GM19467 (cell line): ENCODE results near the gene PXMP4.
"Not testable (repeated sequence)": the region's sequence is repeated elsewhere in the genome, so short reads cannot be mapped to it uniquely, and the experiment has no call there.

Experiments
- ATAC-seq: cut with Tn5 transposase; IDR thresholded peaks from one replicate; pipeline ENCODE4 v1.9.1; 2021; ENCODE audit warnings: mild to moderate bottlenecking, moderate library complexity; ENCODE audit not compliant: unreplicated experiment

The PXMP4 gene

DNA sequence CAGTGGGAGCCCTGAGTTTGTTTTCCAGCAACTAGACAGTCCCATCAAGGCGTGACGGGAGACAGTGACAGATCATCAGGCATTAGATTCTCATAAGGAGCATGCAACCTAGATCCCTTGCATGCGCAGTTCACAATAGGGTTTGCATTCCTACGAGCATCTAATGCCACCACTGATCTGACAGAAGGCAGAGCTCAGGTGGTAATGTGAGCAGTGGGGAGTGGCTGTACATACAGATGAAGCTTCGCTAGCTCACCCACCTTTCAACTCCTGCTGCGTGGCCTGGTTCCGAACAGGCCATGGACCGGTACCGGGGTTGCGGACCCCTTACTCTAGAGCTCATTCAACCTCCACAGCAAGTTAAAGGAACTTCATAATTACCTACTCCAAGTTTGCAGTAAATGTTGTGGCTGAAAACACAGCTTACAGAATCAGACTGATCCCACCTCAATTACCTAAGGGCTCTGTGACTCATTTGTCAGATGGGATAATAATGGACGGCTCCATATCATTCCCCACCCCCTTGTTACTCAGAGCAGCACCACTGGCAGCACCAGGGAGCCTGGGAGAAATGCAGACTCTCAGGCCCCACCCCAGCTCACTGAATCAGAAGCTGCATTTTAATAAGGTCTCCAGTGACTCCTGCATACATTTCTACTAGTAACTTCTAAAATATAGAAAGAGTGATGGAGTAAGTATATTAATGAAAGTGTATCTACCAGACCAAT is 15.7 kb downstream of the PXMP4 start:
- ATAC-seq: no peak

DNA sequence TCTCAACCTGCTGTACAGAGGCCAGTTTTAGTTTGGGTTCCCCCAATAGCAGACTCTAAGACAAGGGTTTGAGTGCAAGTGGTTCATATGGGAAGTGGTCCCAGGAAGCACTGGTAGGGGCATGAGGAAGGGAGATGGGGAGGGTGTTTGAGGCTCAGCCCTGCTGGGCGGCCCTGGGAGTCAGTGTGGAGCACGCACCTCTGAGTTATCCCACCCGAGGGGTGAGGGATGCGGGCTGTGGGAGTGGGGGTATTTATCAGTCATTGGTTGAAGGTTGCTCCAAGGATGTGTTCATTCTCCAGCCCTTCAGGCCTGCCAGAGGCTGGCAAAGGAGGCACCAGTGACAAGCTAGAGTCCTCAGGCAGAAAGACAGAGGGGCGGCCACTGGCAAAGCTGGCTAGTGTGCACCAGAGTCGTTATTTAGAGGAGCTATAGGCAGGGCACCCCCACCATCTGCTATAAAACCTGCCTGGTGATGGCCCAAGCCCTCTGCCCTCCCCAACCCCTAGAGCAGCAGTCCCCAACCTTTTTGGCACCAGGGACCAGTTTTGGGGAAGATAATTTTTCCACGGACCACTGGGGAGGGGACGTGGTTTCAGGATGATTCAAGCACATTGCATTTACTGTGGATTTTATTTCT is 16.5 kb downstream of the PXMP4 start:
- ATAC-seq: no peak

DNA sequence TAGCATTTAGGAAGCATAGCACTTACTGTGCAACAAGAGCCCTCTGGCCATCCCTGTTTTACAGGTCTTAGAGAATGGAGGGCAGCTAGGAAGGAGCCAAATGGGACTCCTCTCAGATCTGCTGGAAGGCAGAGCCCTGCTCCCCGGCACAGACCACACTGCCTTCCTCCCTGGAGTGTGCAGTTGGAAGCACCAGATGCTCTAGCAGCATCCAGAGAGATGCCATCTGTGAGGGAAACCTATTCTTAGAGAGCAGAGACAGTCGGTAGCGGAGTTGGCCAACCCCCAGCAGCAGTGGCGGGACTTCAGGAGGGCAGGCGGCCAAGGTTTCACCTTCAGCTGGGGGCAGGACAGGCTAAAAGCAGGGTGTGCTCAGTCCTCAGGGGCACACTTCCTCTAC is 17.2 kb downstream of the PXMP4 start:
- no peak for ATAC-seq

DNA sequence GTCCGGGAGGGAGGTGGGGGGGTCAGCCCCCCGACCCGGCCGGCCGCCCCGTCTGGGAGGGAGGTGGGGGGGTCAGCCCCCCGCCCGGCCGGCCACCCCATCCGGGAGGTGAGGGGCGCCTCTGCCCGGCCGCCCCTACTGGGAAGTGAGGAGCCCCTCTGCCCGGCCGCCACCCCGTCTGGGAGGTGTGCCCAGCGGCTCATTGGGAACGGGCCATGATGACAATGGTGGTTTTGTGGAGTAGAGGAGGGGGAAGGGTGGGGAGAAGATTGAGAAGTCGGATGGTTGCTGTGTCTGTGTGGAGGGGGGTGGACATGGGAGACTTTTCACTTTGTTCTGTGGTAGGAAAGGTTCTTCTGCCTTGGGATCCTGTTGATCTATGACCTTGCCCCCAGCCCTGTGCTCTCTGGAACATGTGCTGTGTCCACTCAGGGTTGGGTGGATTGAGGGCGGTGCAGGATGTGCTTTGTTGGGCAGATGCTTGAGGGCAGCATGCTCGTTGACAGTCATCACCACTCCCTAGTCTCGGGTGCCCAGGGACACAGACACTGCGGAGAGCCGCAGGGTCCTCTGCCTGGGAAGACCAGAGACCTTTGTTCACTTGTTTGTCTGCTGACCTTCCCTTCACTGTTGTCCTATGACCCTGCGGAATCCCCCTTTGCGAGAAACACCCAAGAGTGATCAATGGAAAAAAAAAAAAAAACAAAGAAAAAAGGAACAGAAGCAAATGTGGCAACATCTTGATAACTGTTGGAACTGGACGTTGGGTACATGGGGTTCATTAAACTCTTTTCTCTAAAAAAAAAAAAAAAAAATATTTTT is 18.3 kb downstream of the PXMP4 start:
- no peak for ATAC-seq

DNA sequence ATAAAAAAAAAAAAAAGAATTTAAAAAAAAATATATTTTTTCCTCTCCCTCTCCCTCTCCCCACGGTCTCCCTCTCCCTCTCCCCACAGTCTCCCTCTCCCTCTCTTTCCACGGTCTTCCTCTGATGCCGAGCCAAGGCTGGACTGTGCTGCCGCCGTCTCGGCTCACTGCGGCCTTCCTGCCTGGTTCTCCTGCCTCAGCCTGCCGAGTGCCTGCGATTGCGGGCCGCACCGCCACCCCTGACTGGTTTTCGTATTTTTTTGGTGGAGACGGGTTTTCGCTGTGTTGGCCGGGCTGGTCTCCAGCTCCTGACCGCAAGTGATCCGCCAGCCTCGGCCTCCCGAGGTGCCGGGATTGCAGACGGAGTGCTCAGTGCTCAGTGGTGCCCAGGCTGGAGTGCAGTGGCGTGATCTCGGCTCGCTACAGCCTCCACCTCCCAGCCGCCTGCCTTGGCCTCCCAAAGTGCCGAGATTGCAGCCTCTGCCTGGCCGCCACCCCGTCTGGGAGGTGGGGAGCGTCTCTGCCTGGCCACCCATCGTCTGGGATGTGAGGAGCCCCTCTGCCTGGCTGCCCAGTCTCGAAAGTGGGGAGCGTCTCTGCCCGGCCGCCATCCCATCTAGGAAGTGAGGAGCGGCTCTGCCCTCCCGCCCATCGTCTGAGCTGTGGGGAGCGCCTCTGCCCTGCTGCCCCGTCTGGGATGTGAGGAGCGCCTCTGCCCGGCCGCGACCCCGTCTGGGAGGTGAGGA is 19.2 kb downstream of the PXMP4 start:
- ATAC-seq: not testable (repeated sequence)

DNA sequence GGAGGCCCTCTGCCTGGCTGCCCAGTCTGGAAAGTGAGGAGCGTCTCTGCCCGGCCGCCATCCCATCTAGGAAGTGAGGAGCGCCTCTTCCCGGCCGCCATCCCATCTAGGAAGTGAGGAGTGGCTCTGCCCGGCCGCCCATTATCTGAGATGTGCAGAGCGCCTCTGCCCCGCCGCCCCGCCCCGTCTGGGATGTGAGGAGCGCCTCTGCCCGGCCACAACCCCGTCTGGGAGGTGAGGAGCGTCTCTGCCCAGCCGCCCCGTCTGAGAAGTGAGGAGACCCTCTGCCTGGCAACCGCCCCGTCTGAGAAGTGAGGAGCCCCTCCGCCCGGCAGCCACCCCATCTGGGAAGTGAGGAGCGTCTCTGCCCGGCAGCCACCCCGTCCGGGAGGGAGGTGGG is 21.1 kb downstream of the PXMP4 start:
- ATAC-seq: not testable (repeated sequence)

DNA sequence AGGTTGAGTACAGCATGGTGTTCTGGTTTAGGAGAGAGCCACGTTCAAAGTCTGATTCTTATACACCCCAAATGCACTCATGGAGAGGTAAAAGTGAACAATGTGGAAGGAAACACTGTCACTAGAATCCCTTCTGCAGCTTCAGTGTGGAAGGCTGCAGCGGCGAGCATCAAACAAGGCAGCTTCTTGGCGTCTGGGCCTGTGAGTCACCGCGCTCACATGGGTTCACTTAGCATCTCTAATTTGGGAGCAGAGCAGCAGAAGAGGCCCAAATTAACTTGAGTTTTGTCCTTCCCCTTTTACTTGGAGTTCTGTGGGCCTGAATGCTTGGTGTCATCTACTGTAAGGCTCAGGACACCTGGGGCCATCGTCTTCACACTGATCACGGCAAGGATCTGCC is 23.0 kb downstream of the PXMP4 start:
- ATAC-seq: no peak

DNA sequence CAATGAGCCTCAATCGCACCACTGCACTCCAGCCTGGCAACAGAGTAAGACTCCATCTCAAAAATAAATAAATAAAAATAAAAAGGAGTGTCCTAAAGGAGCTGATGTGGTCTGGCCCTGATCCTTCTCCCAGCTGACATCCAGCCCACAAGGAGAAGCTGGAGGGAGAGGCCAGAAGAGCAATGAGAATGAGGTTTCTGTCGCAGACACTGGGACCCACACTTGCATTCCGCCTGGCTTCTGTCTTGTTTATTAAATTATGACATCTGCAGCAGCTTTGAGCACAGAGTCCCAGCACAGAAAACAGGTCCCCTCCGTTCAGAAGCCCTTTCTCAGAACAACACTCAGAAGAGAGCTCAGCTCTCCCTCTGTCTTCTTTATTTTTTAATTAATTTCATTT is 23.7 kb downstream of the PXMP4 start:
- no peak for ATAC-seq

DNA sequence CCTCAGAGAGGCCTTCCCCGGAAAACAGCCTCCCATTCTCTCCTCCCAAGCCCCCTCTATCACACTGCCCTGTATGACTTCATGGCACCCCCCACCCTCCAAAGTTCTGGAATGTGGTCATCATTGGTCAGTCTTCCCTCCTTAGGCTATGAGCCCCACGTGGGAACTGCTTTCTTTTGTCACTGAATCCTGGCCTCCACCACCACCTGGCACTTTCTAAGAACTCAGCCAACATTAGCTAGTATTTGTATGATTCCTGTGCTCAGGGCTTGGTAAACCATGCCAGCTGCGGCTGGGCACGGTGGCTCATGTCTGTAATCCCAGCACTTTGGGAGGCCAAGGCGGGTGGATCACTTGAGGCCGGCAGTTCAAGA is 25.5 kb downstream of the PXMP4 start:
- no peak for ATAC-seq

DNA sequence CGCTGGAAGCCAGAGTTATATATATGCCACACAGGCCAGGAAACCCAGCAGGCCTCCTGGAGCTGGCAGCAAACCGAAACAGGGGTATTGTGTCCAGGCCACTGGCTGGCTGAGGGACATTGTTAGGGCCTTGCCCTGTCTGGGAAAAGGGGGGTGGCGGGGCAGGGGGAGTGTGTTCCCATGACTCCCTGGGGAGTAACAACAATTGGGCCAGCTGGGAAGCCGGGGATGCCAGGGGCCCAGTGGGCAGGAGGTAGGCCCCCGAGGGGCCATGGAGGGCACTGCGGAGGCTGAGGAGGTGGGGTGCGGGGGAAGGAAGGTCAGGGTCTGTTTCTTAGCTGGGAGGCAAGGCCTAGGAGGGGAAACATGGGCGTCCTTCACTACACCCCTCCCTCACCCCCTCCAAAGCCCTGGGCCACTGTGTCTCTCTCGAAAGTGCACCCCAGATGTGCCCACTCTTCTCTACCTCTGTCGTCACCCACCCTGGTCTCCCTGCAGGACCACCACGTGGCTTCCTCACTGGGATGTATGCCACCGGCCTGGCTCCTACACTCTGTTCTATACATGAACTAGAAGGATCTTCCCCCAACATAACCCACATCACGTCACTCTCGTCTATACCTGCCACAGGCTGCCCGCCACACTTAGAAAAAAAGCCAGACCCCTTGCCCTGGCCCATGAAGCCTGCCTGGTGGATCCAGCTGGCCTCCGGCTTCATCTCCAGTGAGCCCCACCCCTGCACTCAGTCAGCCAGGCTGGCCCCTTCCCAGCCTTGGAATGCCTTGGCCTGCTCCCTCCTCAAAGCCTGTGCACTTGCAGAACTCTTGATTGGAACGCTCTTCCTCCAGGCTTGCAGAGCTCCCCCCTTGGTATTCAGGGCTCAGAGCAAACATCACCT is 26.1 kb downstream of the PXMP4 start:
- ATAC-seq: no peak

DNA sequence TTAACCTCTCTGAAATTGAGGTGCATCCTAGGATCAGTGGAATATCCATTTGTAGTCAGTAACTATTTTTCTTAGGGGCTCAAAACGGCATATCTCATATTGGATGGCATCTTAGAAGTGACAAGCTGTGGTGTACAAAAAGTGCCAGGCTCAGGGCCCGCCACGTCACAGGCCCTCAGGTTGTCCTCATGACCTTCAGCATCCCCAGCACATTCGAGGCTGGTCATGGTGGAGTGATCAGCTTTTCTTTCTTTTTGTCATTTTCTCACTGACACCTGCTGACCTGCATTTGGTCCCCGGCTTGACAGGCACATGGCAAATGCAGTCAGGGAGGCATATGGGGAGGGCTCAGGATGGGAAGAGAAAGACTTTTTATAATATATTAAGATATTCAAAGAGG is 26.8 kb downstream of the PXMP4 start:
- no peak for ATAC-seq

DNA sequence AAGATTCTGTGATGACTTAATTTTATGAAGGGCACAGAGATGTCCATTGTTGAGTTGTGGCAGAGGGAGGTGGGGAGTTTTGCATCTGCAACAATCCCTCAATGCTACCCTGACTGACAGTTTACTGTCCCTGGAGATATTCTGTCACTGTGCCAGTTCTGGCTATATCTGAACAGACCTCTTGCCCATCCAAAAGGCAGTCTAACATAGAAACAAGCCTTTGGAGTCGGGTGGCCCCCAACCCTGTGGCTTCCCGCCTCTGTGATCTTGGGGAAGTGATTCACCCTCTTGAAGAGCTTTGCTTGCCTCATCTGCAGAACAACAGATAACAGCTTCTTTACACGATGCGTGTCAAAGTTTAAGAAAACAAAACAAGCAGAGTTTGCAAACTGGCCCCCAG is 30.1 kb downstream of the PXMP4 start:
- ATAC-seq: no peak

DNA sequence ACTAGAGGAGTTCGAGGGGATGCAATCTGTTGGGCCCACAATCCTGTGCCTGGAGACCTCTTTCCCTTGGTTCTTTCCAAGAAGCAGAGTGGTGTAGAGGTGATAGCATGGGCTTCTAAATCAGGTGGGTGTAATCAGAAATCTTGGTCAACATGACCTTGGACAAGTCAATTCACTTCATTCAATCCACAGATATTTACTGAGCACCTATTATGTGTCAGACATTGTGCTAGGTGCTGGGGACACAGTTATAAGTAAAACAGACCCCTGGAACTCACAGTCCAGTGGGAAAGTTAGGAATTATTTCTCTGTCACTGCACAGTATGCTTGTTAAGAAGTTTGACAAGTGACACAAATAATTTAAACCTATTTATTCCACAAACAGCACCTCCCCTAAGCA is 30.6 kb downstream of the PXMP4 start:
- ATAC-seq: no peak

DNA sequence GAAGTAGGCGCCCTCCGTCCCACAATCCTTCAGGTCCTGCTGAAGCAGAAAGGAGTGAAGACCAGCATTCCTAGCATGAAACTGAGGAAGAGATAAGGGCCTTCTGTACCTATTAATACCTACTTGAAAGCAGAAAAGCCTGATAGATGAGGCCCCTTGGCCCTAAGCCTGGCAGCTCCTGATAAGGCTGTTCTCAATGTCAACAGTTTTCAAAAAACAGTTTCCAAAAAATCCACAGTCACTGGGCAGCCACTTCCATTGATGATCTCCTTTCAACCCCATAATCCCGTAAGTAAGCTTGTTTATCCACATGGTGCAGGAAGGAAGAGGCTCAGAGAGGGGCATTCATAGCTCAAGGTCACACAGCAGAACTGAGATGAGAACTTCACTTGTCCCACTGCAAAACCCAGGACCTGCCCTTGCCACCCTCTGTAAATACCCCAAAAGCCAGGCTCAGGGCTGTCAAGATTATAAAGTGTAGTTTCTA is 31.1 kb downstream of the PXMP4 start:
- ATAC-seq: no peak

DNA sequence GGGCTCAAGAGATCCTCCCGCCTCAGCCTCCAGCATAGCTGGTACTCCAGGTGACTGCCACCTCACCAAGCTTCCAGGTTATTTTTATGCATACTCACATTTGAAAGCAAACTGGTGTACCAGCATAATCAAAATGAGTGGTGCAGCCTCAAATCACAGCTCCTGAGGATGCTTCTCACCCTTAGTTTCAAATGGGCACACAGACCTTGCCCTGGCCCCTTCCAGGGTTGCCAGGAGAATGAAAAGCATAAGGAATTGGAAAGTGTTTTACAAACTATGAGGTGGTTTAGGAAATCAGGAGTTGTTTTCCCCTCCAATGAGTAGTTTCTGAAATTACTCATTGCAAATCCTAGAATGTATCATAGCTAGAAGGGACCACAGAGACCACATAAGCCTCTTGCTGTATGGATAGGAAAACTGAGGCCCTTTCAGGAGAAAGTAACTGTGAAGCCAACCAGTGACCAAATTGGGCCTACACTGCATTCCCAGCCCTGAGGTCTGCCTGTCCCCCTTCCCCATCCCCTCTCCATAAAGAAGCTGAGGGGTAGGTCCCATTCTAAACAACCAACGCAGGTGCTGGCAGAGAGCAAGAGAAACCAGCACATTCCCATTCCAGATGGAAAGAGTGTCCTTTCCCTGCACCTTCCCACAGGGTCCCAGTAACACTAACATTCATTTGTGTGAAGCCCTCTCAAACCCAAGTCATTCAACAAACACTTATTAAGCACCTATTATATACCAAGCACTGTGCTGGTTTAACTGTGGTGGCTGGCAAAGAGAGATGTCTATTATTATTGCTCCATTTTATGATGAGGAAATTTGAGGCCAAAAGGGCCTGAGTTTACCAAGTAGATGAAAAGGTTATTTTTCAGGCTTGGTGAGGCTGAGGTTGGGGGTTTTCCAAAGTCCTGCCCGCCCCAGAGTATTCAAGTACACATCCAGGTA is 31.8 kb downstream of the PXMP4 start:
- no peak for ATAC-seq

DNA sequence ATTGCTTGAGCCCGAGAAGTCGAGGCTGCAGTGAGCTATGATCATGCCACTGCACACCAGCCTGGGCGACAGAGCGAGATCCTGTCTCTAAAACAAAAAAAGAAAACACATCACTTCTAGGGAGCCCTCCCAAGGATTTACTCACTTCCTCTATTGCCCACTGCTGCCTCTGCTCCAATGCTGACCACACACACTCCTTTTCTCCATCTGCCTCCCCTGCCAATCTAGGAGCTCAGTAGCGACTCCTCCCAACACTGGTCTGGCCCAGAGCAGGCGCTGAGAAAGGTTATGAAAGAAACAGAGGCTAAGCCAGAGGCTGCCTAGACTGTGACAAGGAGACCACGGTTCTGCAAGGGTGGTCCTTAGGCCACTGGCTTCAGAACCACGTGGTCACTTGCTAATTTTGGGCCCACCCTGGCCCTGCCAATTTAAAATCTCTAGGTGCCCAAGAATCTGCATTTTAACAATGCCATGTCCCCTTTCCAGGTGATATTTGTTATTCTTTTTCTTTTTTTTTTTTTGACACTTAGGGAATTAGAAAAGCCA is 32.7 kb downstream of the PXMP4 start:
- no peak for ATAC-seq

DNA sequence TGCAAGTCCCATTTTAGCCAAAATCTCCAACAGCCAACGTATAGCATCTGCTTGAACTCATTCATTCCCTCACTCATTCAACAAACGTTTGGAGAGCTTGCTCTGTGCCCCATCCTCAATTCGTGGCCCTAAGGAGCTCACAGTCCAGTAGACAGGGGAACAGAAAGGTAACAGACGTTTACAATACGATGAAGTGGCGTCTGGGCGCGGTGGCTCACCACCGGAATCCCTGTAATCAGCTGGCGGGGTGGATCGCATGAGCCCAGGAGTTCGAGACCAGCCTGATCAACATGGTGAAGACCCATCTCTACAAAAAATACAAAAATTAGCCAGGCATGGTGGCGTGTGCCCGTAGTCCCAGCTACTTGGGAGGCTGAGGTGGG is 33.1 kb downstream of the PXMP4 start:
- ATAC-seq: no peak

DNA sequence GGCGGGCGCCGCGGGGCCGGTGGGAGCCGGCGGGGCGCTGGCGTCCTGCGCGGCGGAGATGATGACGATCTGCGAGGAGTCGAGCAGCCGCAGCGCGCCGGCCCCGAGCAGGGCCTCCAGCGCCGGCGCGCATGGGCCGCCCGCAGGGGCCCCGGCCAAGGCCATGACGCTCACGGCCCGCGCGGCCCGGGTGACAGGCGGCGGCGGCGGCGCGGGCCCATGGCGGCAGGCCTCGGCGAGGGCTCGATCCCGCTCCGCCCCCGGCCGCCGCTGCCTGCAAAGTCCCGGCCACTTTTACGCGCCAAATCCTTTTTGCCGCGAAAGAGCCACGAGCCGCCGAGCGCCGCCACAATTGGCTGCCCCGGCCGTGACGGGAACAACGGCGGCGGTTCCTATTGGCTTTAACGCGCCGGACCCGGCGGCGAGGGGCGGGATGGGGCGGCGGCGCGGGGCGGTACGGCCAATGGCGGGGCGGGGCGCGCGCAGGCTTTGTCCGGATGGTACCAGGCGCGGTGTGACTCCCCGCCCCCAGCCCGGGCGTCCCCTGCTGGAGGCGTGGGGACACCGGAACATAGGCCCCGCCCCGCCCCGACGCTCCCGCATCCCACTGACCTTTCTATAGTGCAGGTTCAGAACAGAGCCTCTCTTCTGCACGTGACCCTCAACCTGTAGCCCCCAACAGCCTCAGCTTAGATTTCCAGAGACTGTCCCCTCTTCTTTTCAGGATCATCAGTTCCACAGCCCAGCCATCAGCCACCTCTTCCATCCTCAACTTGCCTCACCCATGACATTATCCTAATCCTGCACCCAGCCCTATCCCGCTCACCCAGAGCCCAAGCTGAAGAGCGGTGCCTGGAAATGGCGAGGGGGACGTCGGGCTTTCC is 33.8 kb downstream of the PXMP4 start, which contains the start of gene E2F1:
E2F1 (minus strand) TSS at position 286 of the 884 bp plus-strand sequence; CDS start at position 165, 121 bp downstream.
- ATAC-seq: peak; percentile 71
